GM12875 (cell line): Measurements from ENCODE around the gene ME3.

ENCODE experiments used
- H3K4me3 ChIP-seq: one replicate; pipeline ENCODE4 v1.5.1; 2011; ENCODE audit warnings: low read depth, low read length, control low read depth
- CTCF ChIP-seq: IDR thresholded peaks from 2 replicates; pipeline ENCODE4 v1.5.1; 2011; ENCODE audit warnings: low read depth, mild to moderate bottlenecking, control low read depth, inconsistent platforms, low read length, moderate library complexity, borderline replicate concordance; ENCODE audit not compliant: insufficient read depth

ME3 gene

DNA sequence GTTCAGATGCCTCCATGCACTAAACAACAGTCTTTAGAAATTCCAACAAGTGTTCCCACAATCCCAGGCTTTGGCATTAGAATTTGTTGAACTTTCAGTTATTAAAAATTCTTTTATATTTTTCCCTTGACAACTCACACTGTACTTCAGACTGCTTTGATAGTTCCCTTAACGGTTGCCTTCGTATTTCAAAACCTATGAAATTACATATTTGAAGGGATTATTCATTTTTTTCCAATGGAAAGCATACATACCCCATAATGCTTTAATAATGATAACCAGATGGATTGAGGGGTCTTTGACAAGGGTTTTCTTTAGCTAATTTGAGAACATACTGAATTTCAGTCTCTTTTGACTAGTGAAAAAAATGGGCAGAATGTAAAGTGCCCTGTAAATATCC lies 76.5 kb downstream of the ME3 start:
- no peak overlapping the region for H3K4me3 ChIP-seq
- TF ChIP-seq CTCF: no peak

DNA sequence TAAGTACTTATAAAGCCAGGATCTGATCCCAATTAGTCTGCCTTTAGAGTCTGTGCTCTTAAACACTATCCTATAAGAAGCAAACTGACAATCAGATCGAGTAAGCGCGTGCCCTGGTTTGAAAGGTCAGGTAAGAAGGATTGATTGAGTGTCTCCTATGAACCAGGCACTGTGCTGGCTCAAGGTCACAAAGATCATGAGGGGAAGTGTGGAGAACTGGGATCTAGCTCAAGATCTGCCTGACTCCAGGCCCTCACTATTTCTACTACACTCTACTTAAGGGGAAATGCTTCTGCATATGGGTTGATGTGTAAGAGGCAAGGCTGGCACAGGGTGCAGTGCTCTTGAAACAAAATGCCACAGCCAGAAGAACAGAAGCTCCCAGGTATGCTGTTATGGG lies 77.0 kb downstream of the ME3 start:
- no peak for TF ChIP-seq CTCF
- no peak overlapping the region for H3K4me3 ChIP-seq

DNA sequence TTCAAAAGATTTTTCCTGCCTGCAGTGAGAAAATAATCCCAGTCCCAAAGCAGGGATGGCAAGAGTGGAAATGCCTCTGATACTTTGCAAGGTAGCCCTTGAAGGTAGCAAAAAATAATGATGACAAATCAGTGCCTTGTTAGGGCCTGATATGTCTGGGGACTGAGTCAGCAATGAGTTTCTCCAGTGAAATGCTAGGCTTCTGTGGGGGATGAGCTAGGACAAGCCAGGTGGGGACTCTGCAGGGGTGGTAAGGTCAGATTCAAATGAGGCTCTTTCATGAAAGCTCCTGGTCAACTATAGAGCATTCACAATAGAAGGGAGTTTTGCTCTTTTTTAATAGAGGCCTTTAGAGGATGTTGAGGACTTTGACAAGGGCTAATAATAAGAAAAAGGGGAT lies 77.7 kb downstream of the ME3 start:
- TF ChIP-seq CTCF: no peak
- no peak overlapping the region for H3K4me3 ChIP-seq

GRCh38 chr11:86593833-86594232 lies 78.6 kb downstream of the ME3 start:
- H3K4me3 ChIP-seq: no peak overlapping the region
- TF ChIP-seq CTCF: no peak

DNA sequence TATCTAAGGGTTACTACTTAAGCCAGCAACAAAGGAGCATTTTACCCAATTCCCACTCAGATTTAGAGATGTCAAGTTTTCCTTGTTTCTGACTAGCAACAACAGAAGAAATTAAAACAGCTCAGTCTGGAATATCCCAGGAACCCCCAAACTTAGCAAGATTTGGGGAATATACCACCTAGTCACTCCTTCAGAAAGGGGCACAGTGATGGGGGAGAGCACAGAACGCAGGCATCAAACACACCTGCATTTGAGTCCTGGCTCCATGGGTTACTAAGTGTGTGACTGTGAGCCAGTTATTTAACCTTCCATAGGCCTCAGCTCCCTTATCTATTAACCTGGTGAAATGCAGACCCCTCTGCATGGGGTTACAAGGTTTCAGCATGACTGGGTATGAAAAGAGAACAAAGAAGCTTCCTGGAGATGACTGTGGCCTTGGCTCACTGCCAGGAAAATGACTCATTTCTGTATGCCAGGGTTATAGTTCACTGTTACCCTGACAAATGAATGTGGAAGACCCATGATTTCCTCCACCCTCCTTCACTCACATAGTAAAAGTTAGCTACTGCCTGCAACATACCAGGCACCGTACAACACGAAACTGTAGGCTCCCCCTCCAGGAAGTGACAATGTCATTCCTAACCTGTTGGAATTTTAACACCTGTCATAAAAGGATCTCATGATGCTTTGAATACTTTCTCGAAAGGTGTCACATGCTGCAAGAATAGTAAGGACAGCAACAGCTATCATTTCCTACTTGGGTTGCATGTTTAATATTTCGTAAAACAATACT lies 79.6 kb downstream of the ME3 start:
- TF ChIP-seq CTCF: no peak
- no peak overlapping the region for H3K4me3 ChIP-seq

DNA sequence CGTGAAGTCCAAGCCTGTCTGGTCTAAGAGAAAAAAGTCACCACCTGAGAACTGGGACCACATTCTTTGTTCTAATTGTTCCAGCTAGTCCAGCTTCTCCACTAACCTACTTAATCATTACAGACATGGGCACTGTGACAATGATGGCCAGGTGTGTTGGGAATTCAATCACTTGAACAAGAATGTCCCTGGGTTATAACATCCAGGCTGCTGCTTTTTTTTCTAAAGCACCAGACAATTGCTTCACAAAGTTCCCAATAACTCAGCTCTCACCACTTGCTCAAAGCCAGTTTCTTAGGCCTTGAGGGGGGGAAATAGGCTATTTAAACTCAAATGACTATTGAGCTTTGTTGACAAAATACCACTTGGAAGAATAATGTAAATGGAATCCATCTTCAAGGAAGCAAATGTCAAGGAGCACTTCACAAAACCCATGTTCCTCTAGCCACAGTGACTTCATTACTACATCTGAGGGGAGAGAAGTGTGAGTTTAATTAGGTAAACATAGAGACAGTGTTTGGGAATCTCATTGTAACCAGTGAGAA lies 80.3 kb downstream of the ME3 start:
- TF ChIP-seq CTCF: no peak
- H3K4me3 ChIP-seq: no peak overlapping the region

DNA sequence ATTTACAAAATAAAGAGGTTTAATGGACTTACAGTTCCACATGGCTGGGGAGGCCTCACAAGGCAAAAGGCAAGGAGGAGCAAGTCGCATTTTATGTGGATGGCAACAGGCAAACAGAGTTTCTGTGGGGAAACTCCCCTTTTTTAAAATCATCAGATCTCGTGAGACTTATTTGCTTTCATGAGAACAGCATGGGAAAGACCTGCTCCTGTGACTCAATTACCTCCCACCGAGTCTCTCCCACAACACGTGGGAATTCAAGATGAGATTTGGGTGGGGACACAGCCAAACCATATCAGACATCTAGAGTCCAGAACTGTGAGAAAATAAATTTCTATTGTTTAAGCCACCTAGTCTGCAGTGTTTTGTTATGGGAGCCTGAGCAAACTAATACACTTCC lies 80.8 kb downstream of the ME3 start:
- no peak for TF ChIP-seq CTCF
- H3K4me3 ChIP-seq: no peak overlapping the region
